H1 (cell line): ENCODE measurements around the gene ADAM12. TPM values are rescaled to one million over a fixed set of nuclear protein-coding genes. Genes with fewer than 3 reads are reported as not detected.

Source experiments
- CTCF ChIA-PET: fragments of 300-600 bp; sonication (Branson Sonifier 250); formaldehyde crosslinking; loops from one replicate; lab custom pipeline; 2021; ENCODE audit not compliant: partially characterized antibody; lab: Charles Lee
- POLR2A ChIA-PET: fragments of 300-600 bp; sonication (Branson Sonifier 250); formaldehyde crosslinking; loops from one replicate; lab custom pipeline; 2021; ENCODE audit warnings: inconsistent platforms; ENCODE audit not compliant: partially characterized antibody; lab: Charles Lee
- DNase-seq, 2 experiments: peaks; one replicate each; pipeline versions ENCODE4 v3.0.0 to v3.0.0-alpha.2; 2010 to 2022; ENCODE audit warnings: low spot score in 2 of 2, low read depth in 1 of 2, mixed read lengths in 1 of 2
- FAIRE-seq: peaks from 2 replicates; lab custom pipeline; 2011; peaks lifted over from hg19 to GRCh38; lab: Jason Lieb, UNC
- H2AFZ ChIP-seq: 2 replicates; pipeline ENCODE4 v1.8.1; 2012; ENCODE audit warnings: low read length, inconsistent platforms
- H2AK5ac ChIP-seq: 2 replicates; pipeline ENCODE4 v1.6.1; 2013; ENCODE audit warnings: low read depth, low read length
- H2BK120ac ChIP-seq: replicated peaks from 2 replicates; pipeline ENCODE3; 2013; ENCODE audit warnings: low read depth, low read length, inconsistent platforms
- H2BK12ac ChIP-seq: 2 replicates; pipeline ENCODE4 v1.6.1; 2013; ENCODE audit warnings: low read depth, low read length
- H2BK15ac ChIP-seq: 2 replicates; pipeline ENCODE4 v1.6.1; 2013; ENCODE audit warnings: low read length
- H2BK20ac ChIP-seq: 2 replicates; pipeline ENCODE4 v1.6.1; 2013; ENCODE audit warnings: low read length
- H2BK5ac ChIP-seq: 2 replicates; pipeline ENCODE4 v1.6.1; 2013; ENCODE audit warnings: low read depth, low read length
- H3K14ac ChIP-seq: 2 replicates; pipeline ENCODE4 v1.6.1; 2013; ENCODE audit warnings: inconsistent platforms; ENCODE audit not compliant: insufficient read length
- H3K18ac ChIP-seq: 2 replicates; pipeline ENCODE4 v1.6.1; 2013; ENCODE audit warnings: low read length; ENCODE audit errors: extremely low read depth
- H3K23ac ChIP-seq: 2 replicates; pipeline ENCODE4 v1.6.1; 2013; ENCODE audit warnings: inconsistent platforms; ENCODE audit not compliant: insufficient read length
- H3K23me2 ChIP-seq: 2 replicates; pipeline ENCODE4 v1.6.1; 2013; ENCODE audit warnings: low read depth, low read length
- H3K27ac ChIP-seq: 2 replicates; pipeline ENCODE4 v1.6.1; 2011; ENCODE audit warnings: low read depth, low read length, inconsistent platforms
- H3K27me3 ChIP-seq, 4 experiments: replicated peaks in 1 of 4; 1 replicate in 1 of 4; 2 replicates in 3 of 4; pipeline versions ENCODE4 v1.6.1 to v1.8.1; 2011 to 2013; ENCODE audit warnings: low read length in 3 of 4, mild to moderate bottlenecking in 3 of 4, inconsistent platforms in 2 of 4, mixed read lengths in 2 of 4, moderate library complexity in 1 of 4; ENCODE audit not compliant: control insufficient read depth in 3 of 4, insufficient read depth in 3 of 4; ENCODE audit errors: extremely low read depth in 1 of 4
- H3K36me3 ChIP-seq, 4 experiments: 2 replicates each; pipeline versions ENCODE4 v1.6.1 to v1.8.1; 2011 to 2013; ENCODE audit warnings: mild to moderate bottlenecking in 4 of 4, low read length in 3 of 4, moderate library complexity in 2 of 4, control low read depth in 1 of 4, inconsistent platforms in 1 of 4; ENCODE audit not compliant: insufficient read depth in 4 of 4, control insufficient read depth in 2 of 4
- H3K4ac ChIP-seq: replicated peaks from 2 replicates; pipeline ENCODE3; 2013; ENCODE audit warnings: low read length, low read depth, mixed read lengths, inconsistent platforms; ENCODE audit not compliant: insufficient read length
- H3K4me1 ChIP-seq, 4 experiments: replicated peaks in 1 of 4; 1 replicate in 1 of 4; 2 replicates in 3 of 4; pipeline versions ENCODE4 v1.6.1 to v1.8.1; 2011 to 2013; ENCODE audit warnings: low read length in 3 of 4, inconsistent platforms in 2 of 4, mixed read lengths in 1 of 4; ENCODE audit not compliant: insufficient read depth in 4 of 4, control insufficient read depth in 3 of 4
- H3K4me2 ChIP-seq, 2 experiments: 2 replicates each; pipeline versions ENCODE4 v1.6.1 to v1.8.1; 2011 to 2013; ENCODE audit warnings: low read depth in 2 of 2, low read length in 2 of 2, control low read depth in 1 of 2, inconsistent platforms in 1 of 2, mild to moderate bottlenecking in 1 of 2; ENCODE audit not compliant: insufficient read depth in 1 of 2
- H3K4me3 ChIP-seq, 4 experiments: fragments of 200-600, 300-600 bp in 1 of 4; sonication (generic), shearing (Covaris generic), sonication (Bioruptor Twin) in 1 of 4; 2 replicates each; pipeline versions ENCODE4 v1.5.1 to v1.8.1; 2011 to 2016; ENCODE audit warnings: low read length in 4 of 4, low read depth in 3 of 4, control low read depth in 2 of 4, inconsistent platforms in 2 of 4, mild to moderate bottlenecking in 2 of 4, mixed read lengths in 1 of 4, moderate library complexity in 1 of 4; ENCODE audit not compliant: insufficient read depth in 2 of 4; ENCODE audit errors: extremely low read depth in 1 of 4
- H3K56ac ChIP-seq: replicated peaks from 2 replicates; pipeline ENCODE3; 2013; ENCODE audit warnings: low read depth, mild to moderate bottlenecking, mixed read lengths, low read length, inconsistent platforms; ENCODE audit not compliant: insufficient read length
- H3K79me1 ChIP-seq: 2 replicates; pipeline ENCODE4 v1.6.1; 2013; ENCODE audit warnings: low read depth, low read length, control low read depth
- H3K79me2 ChIP-seq, 2 experiments: 2 replicates each; pipeline versions ENCODE4 v1.6.1 to v1.8.1; 2012 to 2013; ENCODE audit warnings: low read length in 2 of 2, mild to moderate bottlenecking in 2 of 2, inconsistent platforms in 1 of 2; ENCODE audit not compliant: insufficient read depth in 2 of 2, control insufficient read depth in 1 of 2
- H3K9ac ChIP-seq, 4 experiments: replicated peaks in 1 of 4; 1 replicate in 1 of 4; 2 replicates in 3 of 4; pipeline versions ENCODE4 v1.6.1 to v1.8.1; 2011 to 2013; ENCODE audit warnings: low read depth in 3 of 4, low read length in 3 of 4, control low read depth in 2 of 4, mild to moderate bottlenecking in 2 of 4, moderate library complexity in 2 of 4, inconsistent platforms in 1 of 4; ENCODE audit errors: extremely low read depth in 1 of 4
- H3K9me3 ChIP-seq, 2 experiments: 2 replicates each; pipeline versions ENCODE4 v1.6.1 to v1.8.1; 2012 to 2013; ENCODE audit warnings: mild to moderate bottlenecking in 2 of 2, moderate library complexity in 2 of 2, control low read depth in 1 of 2, inconsistent platforms in 1 of 2, low read depth in 1 of 2, low read length in 1 of 2, mixed read lengths in 1 of 2; ENCODE audit not compliant: insufficient read depth in 2 of 2
- H4K20me1 ChIP-seq, 2 experiments: replicated peaks in 1 of 2; 2 replicates each; pipeline versions ENCODE3 to v1.8.1; 2011 to 2013; ENCODE audit warnings: inconsistent platforms in 2 of 2, low read length in 2 of 2, mild to moderate bottlenecking in 1 of 2; ENCODE audit not compliant: insufficient read depth in 2 of 2, control insufficient read depth in 1 of 2
- H4K5ac ChIP-seq: 2 replicates; pipeline ENCODE4 v1.6.1; 2013; ENCODE audit warnings: low read length, low read depth, mixed read lengths, inconsistent platforms; ENCODE audit not compliant: insufficient read length
- H4K8ac ChIP-seq: 2 replicates; pipeline ENCODE4 v1.8.0; 2013; ENCODE audit warnings: mild to moderate bottlenecking, moderate library complexity, low read length, inconsistent platforms; ENCODE audit not compliant: insufficient read depth; ENCODE audit errors: extremely low read depth
- H4K91ac ChIP-seq: replicated peaks from 2 replicates; pipeline ENCODE3; 2013; ENCODE audit warnings: low read length, mixed read lengths, inconsistent platforms; ENCODE audit not compliant: insufficient read length
- CHD1 ChIP-seq: IDR thresholded peaks from 2 replicates; pipeline ENCODE4 v1.6.1; 2012; ENCODE audit warnings: low read depth, low read length, improper control_type of control experiment
- EZH2 ChIP-seq: fragments of 200-600 bp; sonication (generic); IDR thresholded peaks from 2 replicates; pipeline ENCODE4 v1.7.1; 2012; ENCODE audit warnings: low read depth, mild to moderate bottlenecking, moderate library complexity, low read length, inconsistent platforms; ENCODE audit not compliant: severe bottlenecking
- HDAC2 ChIP-seq, 2 experiments: fragments of 300-600 bp in 1 of 2; sonication (generic) in 1 of 2; IDR thresholded peaks; 2 replicates each; pipeline ENCODE4 v1.6.1; 2011 to 2012; ENCODE audit warnings: low read depth in 2 of 2, low read length in 2 of 2, mild to moderate bottlenecking in 2 of 2, moderate library complexity in 2 of 2, borderline replicate concordance in 1 of 2, inconsistent platforms in 1 of 2
- HDAC6 ChIP-seq: IDR thresholded peaks from one replicate; pipeline ENCODE4 v1.7.1; 2012; ENCODE audit warnings: low read depth, mild to moderate bottlenecking, inconsistent platforms, low read length, moderate library complexity
- NRF1 ChIP-seq: IDR thresholded peaks from 2 replicates; pipeline ENCODE4 v1.6.1; 2011; ENCODE audit warnings: mild to moderate bottlenecking, low read depth, low read length, improper control_type of control experiment
- RBBP5 ChIP-seq: IDR thresholded peaks from 2 replicates; pipeline ENCODE4 v1.7.1; 2012; ENCODE audit warnings: low read depth, mild to moderate bottlenecking, inconsistent platforms, low read length, moderate library complexity, borderline replicate concordance
- SIX5 ChIP-seq: IDR thresholded peaks from 2 replicates; pipeline ENCODE4 v1.6.1; 2011; ENCODE audit warnings: mild to moderate bottlenecking, low read depth, low read length
- TAF1 ChIP-seq: IDR thresholded peaks from 2 replicates; pipeline ENCODE4 v1.6.1; 2011; ENCODE audit warnings: mild to moderate bottlenecking, low read depth, low read length
- TEAD4 ChIP-seq: IDR thresholded peaks from 2 replicates; pipeline ENCODE4 v1.6.1; 2012; ENCODE audit warnings: low read depth, low read length, inconsistent platforms, mixed read lengths
- USF2 ChIP-seq: IDR thresholded peaks from 2 replicates; pipeline ENCODE4 v1.6.1; 2011; ENCODE audit warnings: low read length, improper control_type of control experiment
- WGBS, 2 experiments: shearing (Covaris generic) in 1 of 2; methylation state at CpG; one replicate each; pipeline versions ENCODE4 v1.1.6 to v1.1.7; 2013 to 2015; ENCODE audit warnings: low lambda C conversion rate in 2 of 2, mixed read lengths in 2 of 2, inconsistent platforms in 1 of 2, low coverage in 1 of 2, missing lambda C conversion rate in 1 of 2; ENCODE audit not compliant: insufficient replicate concordance in 2 of 2, insufficient coverage in 1 of 2, insufficient read length in 1 of 2; ENCODE audit errors: extremely low coverage in 1 of 2, missing lambda C conversion rate in 1 of 2; 5-methylcytosine and 5-hydroxymethylcytosine counted together
- polyA plus RNA-seq, 7 experiments: library from polyadenylated mRNA; depleted of rRNA in 3 of 7; stranded (reverse) in 5 of 7; unstranded in 2 of 7; fragments of >200 nt in 5 of 7; fragments of 200-250 nt in 2 of 7; gene quantifications; 1 replicate in 5 of 7; 2 replicates in 1 of 7; 4 replicates in 1 of 7; pipeline versions ENCODE4 v1.2.1 to v1.2.3, GENCODE V29; 2011 to 2013; ENCODE audit warnings: missing spikeins in 2 of 7, mixed read lengths in 2 of 7
- total RNA-seq: library from RNA; stranded (reverse); fragmentation: NEBNext Ultra II Directional; extraction: Animal tissue kit (Norgen Biotek cat#: 25700); gene quantifications from 2 replicates; pipeline ENCODE4 v1.2.1, GENCODE V29; 2021
- TF ChIP-seq, protein P1 (sequence below): IDR thresholded peaks from 2 replicates; pipeline ENCODE4 v1.6.1; 2012; ENCODE audit warnings: low read length, inconsistent platforms

Gene ADAM12
- total and polyA plus RNA-seq, 2 of the 8 experiments (the other 6 are each of a cell fraction or from before 2014, with no cell fraction given), result 0.07 to 0.17 TPM

GRCh38 chr10:126102636-126103035, 285.6 kb downstream of the ADAM12 start:
- Histone ChIP-seq H3K4me3 (no peak overlapping the region), H2BK5ac (no peak overlapping the region), H3K23me2 (no peaks in the 10 kb centered on the region), H3K14ac (no peak overlapping the region), H3K4me2 (no peak overlapping the region), H4K5ac (no peak overlapping the region), H3K36me3 (no peaks in the 10 kb centered on the region), H2BK120ac (no peak overlapping the region), H3K18ac (no peak overlapping the region), H3K23ac (no peak overlapping the region), H4K20me1 (no peaks in the 10 kb centered on the region), H3K27me3 (no peaks in the 10 kb centered on the region), H3K9me3 (no peaks in the 10 kb centered on the region), H3K27ac (no peak overlapping the region), H3K56ac (no peak overlapping the region), H2BK20ac (no peak overlapping the region), H3K79me2 (no peaks in the 10 kb centered on the region), H3K4ac (no peak overlapping the region), H4K91ac (no peak overlapping the region), H2AFZ (no peak overlapping the region), H3K9ac (no peak overlapping the region), H2AK5ac (no peak overlapping the region), H2BK15ac (no peak overlapping the region), H4K8ac (no peak overlapping the region), H2BK12ac (no peak overlapping the region), H3K79me1 (no peaks in the 10 kb centered on the region), H3K4me1 (no peaks in the 10 kb centered on the region)
- FAIRE-seq (no peak), DNase-seq (no peak)
- 90% methylated on average over 9 of the region's 9 CpGs; no CpG with 5 or more reads in 1 of the 2 experiments for WGBS, 2 experiments
- ChIA-PET POLR2A (no interaction called here), CTCF (no interaction called here)
- TF ChIP-seq SIX5, result no peak
- no peak for TF ChIP-seq CHD1
- TF ChIP-seq RBBP5, result no peak
- no peak for TF ChIP-seq HDAC2 (IDR thresholded peaks at IDR 0.05; ENCODE audit: borderline replicate concordance in 1 of 2, low read depth in 2 of 2, low read length in 2 of 2)
- TF ChIP-seq NRF1, result no peak
- no peak for TF ChIP-seq USF2
- TF ChIP-seq, protein P1, sequence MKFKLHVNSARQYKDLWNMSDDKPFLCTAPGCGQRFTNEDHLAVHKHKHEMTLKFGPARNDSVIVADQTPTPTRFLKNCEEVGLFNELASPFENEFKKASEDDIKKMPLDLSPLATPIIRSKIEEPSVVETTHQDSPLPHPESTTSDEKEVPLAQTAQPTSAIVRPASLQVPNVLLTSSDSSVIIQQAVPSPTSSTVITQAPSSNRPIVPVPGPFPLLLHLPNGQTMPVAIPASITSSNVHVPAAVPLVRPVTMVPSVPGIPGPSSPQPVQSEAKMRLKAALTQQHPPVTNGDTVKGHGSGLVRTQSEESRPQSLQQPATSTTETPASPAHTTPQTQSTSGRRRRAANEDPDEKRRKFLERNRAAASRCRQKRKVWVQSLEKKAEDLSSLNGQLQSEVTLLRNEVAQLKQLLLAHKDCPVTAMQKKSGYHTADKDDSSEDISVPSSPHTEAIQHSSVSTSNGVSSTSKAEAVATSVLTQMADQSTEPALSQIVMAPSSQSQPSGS, result no peak
- TF ChIP-seq TEAD4, result no peak
- TF ChIP-seq HDAC6, result no peak
- TF ChIP-seq TAF1, result no peak
- no peak for TF ChIP-seq EZH2
